NCI-H1694 (cell line): ENCODE measurements around the gene SARM1.

Experiments used
- DNase-seq: peaks from one replicate; lab custom pipeline; 2025; lab: John Stamatoyannopoulos, UW

SARM1 gene

GRCh38 chr17:28368915-28369683 is 2.4 kb upstream of the SARM1 start:
- no peak for DNase-seq

GRCh38 chr17:28369684-28370034 is 1.8 kb upstream of the SARM1 start:
- DNase-seq = no peak

- no peak for DNase-seq
These were observed 1.3 kb upstream of the SARM1 start, which contains the start of gene VTN for GRCh38 chr17:28370035-28370743. TSS of gene VTN (minus strand) at chr17:28370307. CDS start at chr17:28370203, 104 bp downstream.

DNA sequence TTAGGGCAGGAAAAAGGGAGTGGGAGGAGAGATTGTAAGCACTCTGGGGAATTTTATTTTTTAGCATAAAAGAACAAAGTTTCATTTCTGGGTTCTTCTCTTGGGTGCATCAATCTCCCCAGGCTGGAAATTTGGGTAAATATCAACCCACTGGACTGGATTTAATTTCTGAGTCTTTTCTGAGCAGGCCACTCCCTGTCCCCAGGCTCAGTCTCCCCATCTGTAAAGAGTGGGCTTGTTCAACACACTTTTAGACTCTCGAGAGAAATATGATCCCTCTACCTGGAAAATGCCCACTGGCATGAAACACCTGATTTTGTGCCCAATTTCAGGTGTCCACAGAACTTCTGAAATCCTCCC is 770 bp upstream of the SARM1 start:
- no peak for DNase-seq

DNA sequence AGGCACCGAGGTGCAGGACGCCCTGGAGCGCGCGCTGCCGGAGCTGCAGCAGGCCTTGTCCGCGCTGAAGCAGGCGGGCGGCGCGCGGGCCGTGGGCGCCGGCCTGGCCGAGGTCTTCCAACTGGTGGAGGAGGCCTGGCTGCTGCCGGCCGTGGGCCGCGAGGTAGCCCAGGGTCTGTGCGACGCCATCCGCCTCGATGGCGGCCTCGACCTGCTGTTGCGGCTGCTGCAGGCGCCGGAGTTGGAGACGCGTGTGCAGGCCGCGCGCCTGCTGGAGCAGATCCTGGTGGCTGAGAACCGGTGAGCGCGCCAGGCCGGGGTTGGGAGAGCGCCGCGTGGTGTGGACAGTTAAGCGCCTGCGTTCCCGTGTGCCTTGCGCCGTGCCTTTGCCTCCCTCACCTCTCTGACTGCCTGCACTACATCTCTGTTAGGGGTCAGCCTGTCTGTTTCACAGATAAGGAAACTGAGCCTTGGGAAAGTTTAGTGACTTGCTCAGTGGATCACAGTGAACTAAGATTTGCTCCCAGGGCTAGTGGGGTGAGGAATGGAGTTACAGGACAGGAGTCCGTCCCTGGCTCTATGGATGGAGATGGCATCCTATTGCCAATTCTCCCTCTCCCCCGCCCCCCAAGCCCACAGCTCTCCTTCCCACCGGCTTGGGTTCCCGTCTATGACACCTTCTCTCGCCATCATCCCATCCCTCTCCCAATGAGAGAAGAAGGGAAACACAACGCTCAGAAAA is 880 bp downstream of the SARM1 start:
- no peak for DNase-seq

GRCh38 chr17:28372945-28373274 is 1.4 kb downstream of the SARM1 start:
- no peak for DNase-seq

GRCh38 chr17:28379814-28380801 is 8.6 kb downstream of the SARM1 start:
- DNase-seq = no peak

- no peak for DNase-seq
These were observed 9.8 kb downstream of the SARM1 start for GRCh38 chr17:28381141-28381825.

DNA sequence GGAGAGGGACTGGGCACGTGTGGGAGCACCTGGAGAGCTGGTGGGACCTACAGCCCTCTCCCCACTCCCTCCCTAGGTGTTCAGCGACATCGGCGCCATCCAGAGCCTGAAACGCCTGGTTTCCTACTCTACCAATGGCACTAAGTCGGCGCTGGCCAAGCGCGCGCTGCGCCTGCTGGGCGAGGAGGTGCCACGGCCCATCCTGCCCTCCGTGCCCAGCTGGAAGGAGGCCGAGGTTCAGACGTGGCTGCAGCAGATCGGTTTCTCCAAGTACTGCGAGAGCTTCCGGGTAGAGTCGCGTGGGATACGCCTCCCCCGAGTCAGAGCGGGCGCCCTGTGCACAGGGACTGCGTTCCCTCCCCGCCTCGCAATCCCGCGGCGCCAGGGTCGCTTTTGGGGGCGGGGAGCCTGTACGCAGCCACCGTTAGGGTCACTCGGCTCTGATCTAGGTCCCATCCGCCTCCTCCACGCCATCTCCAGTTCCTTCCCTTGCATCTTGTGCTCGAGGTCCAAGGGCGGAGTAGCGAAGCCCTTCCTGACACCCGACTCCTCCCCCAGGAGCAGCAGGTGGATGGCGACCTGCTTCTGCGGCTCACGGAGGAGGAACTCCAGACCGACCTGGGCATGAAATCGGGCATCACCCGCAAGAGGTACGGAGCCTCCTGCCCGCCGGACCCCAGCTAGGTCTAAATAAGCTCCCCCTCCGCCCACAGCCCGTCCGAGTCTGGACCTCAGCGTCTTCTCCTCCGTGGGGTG is 13.0 kb downstream of the SARM1 start:
- DNase-seq = no peak

DNA sequence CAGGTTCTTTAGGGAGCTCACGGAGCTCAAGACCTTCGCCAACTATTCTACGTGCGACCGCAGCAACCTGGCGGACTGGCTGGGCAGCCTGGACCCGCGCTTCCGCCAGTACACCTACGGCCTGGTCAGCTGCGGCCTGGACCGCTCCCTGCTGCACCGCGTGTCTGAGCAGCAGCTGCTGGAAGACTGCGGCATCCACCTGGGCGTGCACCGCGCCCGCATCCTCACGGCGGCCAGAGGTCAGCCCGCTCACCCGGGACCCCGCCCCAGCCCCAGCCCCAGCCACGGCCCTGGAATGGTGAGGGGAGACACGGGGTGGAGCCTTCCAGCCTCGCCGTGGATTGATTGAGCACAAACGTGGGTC is 13.5 kb downstream of the SARM1 start:
- no peak for DNase-seq

DNA sequence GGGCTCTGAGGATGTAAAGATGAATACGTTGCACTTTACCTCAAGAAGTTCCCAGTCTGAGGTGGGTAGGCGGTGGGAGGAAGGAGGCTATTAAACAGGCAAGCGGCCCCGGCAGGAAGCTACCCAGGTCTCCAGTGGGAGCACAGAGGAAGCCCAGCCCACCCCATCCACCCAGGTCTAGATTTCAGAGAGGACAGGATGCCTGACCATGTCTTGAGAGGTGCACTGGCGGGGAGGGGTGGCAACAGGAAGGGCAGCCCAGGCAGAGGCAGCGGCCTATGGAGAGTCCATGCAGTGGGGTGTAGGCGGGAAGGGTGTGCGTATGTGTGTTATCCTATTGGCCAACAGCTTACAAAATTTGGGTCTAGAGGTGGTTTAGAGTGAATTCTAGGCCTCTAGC is 13.9 kb downstream of the SARM1 start:
- DNase-seq = no peak

DNA sequence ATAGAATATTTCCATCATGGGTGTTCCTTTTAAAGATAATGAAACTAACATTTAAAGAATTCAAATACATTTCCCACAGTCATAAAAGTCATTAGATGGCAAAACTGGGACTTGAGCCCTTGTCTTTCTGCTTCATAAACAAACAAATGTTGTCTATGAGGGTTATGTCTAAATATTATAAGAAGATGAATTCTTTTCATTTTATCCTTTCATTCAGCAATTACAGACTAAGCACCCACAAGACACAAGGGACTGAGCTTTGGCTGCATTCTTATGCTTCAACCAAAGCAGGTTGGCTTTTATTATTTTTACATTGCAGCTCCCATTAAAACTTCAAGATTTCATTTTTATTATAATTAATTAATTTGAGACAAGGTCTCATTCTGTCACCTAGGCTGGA is 14.9 kb downstream of the SARM1 start:
- no peak for DNase-seq

- DNase-seq = no peak
These were observed 16.6 kb downstream of the SARM1 start for GRCh38 chr17:28388106-28388505.

DNA sequence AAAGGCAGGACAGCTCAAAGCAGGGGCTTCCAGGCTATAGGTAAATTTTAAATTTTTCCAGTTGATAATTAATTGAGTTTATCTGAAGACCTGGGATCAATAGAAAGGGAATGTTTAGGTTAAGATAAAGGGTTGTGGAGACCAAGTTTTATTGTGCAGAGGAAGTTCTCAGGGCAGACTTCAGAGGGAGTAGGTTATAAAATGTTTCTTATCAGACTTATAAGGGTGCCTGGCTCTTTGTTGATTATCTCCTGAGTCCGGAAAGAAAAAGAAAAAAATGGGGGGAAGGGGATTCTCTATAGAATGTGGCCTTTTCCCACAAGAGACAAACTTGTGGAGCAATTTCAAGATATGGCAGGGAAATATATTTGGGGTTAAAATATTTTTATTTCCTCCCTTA is 18.6 kb downstream of the SARM1 start:
- no peak for DNase-seq

GRCh38 chr17:28390563-28390962 is 19.1 kb downstream of the SARM1 start:
- no peak for DNase-seq

- DNase-seq = no peak
These were observed 19.5 kb downstream of the SARM1 start for GRCh38 chr17:28390984-28391383.

GRCh38 chr17:28391401-28391800 is 19.9 kb downstream of the SARM1 start:
- no peak for DNase-seq

DNA sequence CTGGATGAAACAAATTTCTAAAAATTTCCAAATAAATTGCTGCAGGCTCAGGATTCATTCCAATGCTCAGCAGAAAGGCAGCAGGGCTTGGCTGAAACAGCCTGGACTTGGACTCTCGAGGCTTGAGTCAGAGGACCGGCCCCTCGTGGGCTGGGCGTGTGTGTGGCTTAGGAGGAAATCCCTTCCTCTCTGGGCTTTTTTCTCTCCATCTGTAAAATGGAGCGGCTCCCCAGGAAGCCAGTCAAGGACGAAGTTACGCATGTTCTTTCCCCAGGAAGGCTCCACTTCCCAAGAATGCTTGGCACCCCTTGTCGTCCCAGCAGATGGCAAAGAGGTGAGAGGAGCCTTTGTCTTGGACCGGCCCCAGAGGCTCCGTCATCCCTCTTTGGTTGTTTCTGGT is 21.0 kb downstream of the SARM1 start:
- DNase-seq = no peak

DNA sequence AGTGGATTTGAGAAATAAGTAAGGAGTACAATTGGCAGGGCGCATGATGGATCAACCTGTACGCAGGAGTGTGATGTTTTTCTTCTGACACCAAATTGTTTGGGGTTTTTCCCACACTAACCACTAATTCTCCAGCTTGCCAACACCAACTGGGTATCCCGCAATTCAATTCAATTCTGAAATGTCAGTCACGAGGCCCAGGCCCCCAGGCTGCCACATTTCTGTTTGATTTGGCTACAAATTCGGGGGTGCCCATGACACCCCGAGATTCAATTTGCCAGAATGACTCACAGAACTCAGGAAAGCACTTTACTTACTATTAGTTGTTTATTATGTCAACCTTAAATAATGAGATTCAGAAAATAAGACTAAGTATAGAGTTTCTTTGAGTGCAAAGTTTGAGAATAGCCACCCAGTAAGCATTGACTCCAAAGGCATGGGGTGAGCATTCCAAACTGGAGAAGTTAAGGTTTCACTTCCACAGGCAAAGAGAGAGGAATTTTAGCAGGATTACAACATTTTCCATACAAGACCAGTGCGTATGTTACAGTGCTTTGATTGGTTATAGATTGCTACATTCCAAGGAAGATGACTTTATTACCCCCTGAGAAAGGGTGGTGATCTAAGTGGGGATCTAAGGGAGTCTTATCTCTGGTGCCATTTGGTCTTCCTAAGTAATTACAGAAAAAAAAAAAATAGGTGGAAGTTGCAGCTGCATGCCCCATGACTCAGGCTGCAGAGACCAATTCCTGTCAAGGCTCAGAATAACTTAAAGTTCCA is 23.0 kb downstream of the SARM1 start:
- no peak for DNase-seq

DNA sequence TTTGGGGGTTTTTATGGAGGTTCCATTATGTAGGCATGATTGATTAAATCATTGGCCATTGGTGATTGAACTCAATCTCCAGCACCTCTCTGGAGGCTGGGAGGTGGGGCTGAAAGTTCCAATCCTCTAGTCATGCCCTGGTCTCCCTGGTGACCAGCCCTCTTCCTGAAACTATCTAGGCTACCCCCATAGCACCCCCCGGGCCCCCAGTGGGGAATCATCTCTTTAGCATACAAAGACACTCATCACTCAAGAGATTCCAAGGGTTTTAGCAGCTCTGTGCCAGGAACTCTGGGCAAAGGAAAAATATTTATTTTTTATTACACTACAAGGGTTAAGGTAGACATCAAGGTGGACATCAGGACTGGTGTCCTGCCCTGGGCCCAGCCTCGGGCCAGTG is 23.9 kb downstream of the SARM1 start:
- DNase-seq = no peak
